Measurements from ENCODE around the gene ZNF415.
"Not testable (repeated sequence)": the region's sequence is repeated elsewhere in the genome, so short reads cannot be mapped to it uniquely, and the experiment has no call there.

The ZNF415 gene

GRCh38 chr19:53131085-53131590 lies 1.6 kb downstream of the ZNF415 start:
- Histone ChIP-seq H3K4me1 (ENCODE audit: insufficient read depth, low read length) (peaks cover 6% of the 10 kb centered on the region; the same call in 1 of the 2 replicates), H3K9ac (ENCODE audit: low read depth, low read length) (peak overlapping the region; percentile 85; the same call in 1 of the 2 replicates), H3K9me3 (ENCODE audit: control insufficient read depth, insufficient read depth, low read length) (no peaks in the 10 kb centered on the region), H3K36me3 (ENCODE audit: insufficient read depth, low read length) (no peaks in the 10 kb centered on the region)

GRCh38 chr19:53130506-53130905 lies 2.2 kb downstream of the ZNF415 start:
- Histone ChIP-seq H3K9ac (ENCODE audit: low read depth, low read length) (no peak overlapping the region), H3K9me3 (ENCODE audit: control insufficient read depth, insufficient read depth, low read length) (no peaks in the 10 kb centered on the region), H3K36me3 (ENCODE audit: insufficient read depth, low read length) (no peaks in the 10 kb centered on the region), H3K4me1 (ENCODE audit: insufficient read depth, low read length) (peaks cover 6% of the 10 kb centered on the region; the same call in 1 of the 2 replicates)

- H3K4me1 ChIP-seq (ENCODE audit: insufficient read depth, low read length); H3K9ac ChIP-seq (ENCODE audit: low read depth, low read length); H3K9me3 ChIP-seq (ENCODE audit: control insufficient read depth, insufficient read depth, low read length); H3K36me3 ChIP-seq (ENCODE audit: insufficient read depth, low read length): not testable (repeated sequence)
Measured at GRCh38 chr19:53126733-53127526, 5.8 kb downstream of the ZNF415 start.

GRCh38 chr19:53123400-53123799 lies 9.3 kb downstream of the ZNF415 start:
- no peaks in the 10 kb centered on the region for H3K36me3 ChIP-seq (ENCODE audit: insufficient read depth, low read length)

DNA sequence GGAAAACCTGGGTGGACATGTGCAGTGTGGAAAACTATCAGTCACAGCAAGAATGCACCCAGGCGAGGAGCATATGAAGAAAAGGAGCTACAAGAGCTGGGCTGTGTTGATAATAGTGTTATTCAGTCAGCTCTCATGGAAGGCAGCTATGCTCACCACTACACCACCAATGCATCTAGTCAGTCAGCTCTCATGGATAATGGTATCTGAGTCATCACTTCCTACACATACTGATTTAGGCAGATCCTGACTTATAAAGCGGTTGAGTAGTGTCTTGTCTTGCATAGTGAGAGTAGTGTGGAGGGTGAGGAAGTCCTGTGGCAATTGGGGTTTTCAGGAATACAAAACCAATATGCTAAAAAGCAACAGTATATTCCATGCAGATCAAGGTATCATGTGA lies 20.4 kb downstream of the ZNF415 start:
- Histone ChIP-seq H3K9me3 (ENCODE audit: control insufficient read depth, insufficient read depth, low read length) (no peaks in the 10 kb centered on the region), H3K9ac (ENCODE audit: low read depth, low read length) (no peak overlapping the region), H3K36me3 (ENCODE audit: insufficient read depth, low read length) (peaks cover 4% of the 10 kb centered on the region), H3K4me1 (ENCODE audit: insufficient read depth, low read length) (no peaks in the 10 kb centered on the region)

More at GRCh38 chr19:53123400-53123799, 9.3 kb downstream of the ZNF415 start:
- Histone ChIP-seq H3K9me3 (ENCODE audit: control insufficient read depth, insufficient read depth, low read length) (no peaks in the 10 kb centered on the region), H3K4me1 (ENCODE audit: insufficient read depth, low read length) (no peaks in the 10 kb centered on the region), H3K9ac (ENCODE audit: low read depth, low read length) (no peak overlapping the region)

GRCh38 chr19:53109527-53109926 lies 23.2 kb downstream of the ZNF415 start:
- H3K9me3 ChIP-seq (ENCODE audit: control insufficient read depth, insufficient read depth, low read length), result no peaks in the 10 kb centered on the region
- H3K4me1 ChIP-seq (ENCODE audit: insufficient read depth, low read length), result no peaks in the 10 kb centered on the region
- no peak overlapping the region for H3K9ac ChIP-seq (ENCODE audit: low read depth, low read length)
- H3K36me3 ChIP-seq (ENCODE audit: insufficient read depth, low read length), result peaks cover 4% of the 10 kb centered on the region

DNA sequence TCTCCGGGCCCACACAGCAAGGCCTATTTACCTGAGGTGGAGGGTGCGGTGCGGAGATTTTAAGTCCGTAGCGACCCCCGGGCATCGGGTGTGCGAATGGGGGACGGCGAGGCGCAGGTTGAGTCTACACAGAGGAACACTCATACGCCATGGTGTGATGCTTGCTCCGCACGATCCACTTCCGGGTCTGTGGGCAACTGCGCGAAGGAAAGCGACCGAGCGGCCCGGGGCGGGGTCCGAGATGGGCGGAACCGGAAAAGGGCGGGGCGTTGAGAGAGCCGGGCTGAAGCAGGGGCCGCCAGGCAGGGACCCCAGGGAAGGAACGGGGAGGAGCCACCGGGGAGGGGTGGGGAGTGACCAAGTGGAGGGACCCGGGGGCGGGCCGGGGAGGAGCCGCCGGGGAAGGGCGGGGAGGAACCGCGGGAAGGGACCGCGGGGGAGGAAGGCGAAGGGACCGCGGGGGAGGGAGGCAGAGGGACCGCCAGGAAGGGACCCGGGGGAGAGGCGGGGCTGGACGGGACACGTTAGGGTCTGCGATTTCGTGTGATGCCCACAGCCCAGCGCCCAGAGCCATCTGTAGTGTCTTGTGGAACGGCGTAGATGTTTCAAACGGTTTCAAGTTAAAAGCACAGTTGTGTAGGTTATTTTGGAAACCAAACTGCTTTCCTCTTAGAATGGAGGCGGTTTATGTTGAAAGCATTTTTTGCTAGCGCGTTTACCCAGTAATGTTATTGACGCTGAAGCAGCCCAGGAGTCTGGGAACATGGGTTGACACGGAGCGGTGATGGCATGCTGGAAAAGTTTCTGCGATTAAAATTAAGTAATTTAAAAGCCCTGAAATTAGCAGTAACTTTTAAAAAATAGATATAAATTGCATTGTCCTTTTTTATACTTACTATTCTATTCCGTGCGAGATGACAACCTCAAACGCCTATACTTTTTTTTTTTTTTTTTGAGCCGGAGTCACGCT lies 29.2 kb downstream of the ZNF415 start, which contains the start of gene ZNF160:
TSS of gene ZNF160 (minus strand) at position 189 of the 970 bp plus-strand sequence. CDS start 17,146 bp downstream, outside the sequence.
- Histone ChIP-seq H3K9ac (ENCODE audit: low read depth, low read length) (peak within 1 kb of the TSS; percentile 92), H3K9me3 (ENCODE audit: control insufficient read depth, insufficient read depth, low read length) (no peaks in the 10 kb centered on the region), H3K36me3 (ENCODE audit: insufficient read depth, low read length) (no peaks in the 10 kb centered on the region), H3K4me1 (ENCODE audit: insufficient read depth, low read length) (peaks cover 7% of the 10 kb centered on the region; the same call in 1 of the 2 replicates)

DNA sequence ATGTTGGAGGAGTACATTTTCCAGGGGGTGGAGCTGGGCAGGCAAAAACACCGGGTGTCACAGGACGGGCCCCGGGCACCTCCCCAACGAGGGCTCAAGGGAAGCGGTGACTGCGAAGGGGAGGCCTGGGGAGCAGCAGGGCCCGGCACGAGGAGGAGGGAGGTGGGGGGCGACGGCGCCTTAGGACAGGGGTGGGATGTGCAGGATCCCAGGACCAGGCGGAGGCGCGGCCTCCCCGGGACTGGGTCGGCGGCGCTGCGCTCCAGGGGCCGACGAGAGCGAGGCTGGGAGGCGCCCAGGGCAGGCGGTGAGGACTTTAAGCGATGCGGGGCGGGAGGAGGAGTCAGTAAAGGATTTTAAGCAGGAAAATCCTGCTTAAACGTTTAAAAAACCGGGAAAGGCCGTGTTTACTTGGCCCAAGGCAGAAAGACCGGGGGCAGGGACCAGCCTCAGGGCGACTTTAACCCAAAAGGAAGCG lies 29.9 kb downstream of the ZNF415 start:
- Histone ChIP-seq H3K36me3 (ENCODE audit: insufficient read depth, low read length) (no peaks in the 10 kb centered on the region), H3K9ac (ENCODE audit: low read depth, low read length) (peak overlapping the region; percentile 83), H3K4me1 (ENCODE audit: insufficient read depth, low read length) (peaks cover 7% of the 10 kb centered on the region; the same call in 1 of the 2 replicates), H3K9me3 (ENCODE audit: control insufficient read depth, insufficient read depth, low read length) (no peaks in the 10 kb centered on the region)

- H3K9ac ChIP-seq (ENCODE audit: low read depth, low read length), result peak overlapping the region; percentile 83
- H3K9me3 ChIP-seq (ENCODE audit: control insufficient read depth, insufficient read depth, low read length), result no peaks in the 10 kb centered on the region
- H3K36me3 ChIP-seq (ENCODE audit: insufficient read depth, low read length), result no peaks in the 10 kb centered on the region
- H3K4me1 ChIP-seq (ENCODE audit: insufficient read depth, low read length), result peaks cover 7% of the 10 kb centered on the region; the same call in 1 of the 2 replicates
Measured at GRCh38 chr19:53102206-53102755, 30.4 kb downstream of the ZNF415 start.

DNA sequence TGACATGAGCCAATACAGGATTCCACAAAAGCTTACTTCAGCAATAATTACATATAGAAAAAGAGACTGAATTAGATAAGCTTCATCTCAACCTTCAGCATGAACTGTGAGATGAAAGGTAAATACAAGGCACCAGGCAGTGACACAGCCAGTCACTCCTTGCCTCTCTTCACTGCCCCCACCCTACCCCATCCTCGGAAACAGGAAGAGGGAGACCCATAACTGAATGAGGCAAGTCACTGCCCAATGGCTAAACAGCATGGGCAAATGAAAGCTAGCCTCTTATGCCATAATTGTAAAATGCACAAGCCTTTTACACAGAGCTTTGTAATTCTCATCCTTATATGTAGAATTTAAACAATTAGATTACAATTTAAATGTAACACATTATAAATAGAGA lies 31.2 kb downstream of the ZNF415 start:
- no peaks in the 10 kb centered on the region for H3K36me3 ChIP-seq (ENCODE audit: insufficient read depth, low read length)
- peaks cover 7% of the 10 kb centered on the region; the same call in 1 of the 2 replicates for H3K4me1 ChIP-seq (ENCODE audit: insufficient read depth, low read length)
- H3K9me3 ChIP-seq (ENCODE audit: control insufficient read depth, insufficient read depth, low read length), result no peaks in the 10 kb centered on the region
- H3K9ac ChIP-seq (ENCODE audit: low read depth, low read length), result peak overlapping the region; percentile 83; the same call in 1 of the 2 replicates

- peaks cover 10% of the 10 kb centered on the region; the same call in 1 of the 2 replicates for H3K4me1 ChIP-seq (ENCODE audit: insufficient read depth, low read length)
- H3K9me3 ChIP-seq (ENCODE audit: control insufficient read depth, insufficient read depth, low read length); H3K36me3 ChIP-seq (ENCODE audit: insufficient read depth, low read length); H3K9ac ChIP-seq (ENCODE audit: low read depth, low read length): not testable (repeated sequence)
Measured at GRCh38 chr19:53098570-53098969, 34.1 kb downstream of the ZNF415 start.

DNA sequence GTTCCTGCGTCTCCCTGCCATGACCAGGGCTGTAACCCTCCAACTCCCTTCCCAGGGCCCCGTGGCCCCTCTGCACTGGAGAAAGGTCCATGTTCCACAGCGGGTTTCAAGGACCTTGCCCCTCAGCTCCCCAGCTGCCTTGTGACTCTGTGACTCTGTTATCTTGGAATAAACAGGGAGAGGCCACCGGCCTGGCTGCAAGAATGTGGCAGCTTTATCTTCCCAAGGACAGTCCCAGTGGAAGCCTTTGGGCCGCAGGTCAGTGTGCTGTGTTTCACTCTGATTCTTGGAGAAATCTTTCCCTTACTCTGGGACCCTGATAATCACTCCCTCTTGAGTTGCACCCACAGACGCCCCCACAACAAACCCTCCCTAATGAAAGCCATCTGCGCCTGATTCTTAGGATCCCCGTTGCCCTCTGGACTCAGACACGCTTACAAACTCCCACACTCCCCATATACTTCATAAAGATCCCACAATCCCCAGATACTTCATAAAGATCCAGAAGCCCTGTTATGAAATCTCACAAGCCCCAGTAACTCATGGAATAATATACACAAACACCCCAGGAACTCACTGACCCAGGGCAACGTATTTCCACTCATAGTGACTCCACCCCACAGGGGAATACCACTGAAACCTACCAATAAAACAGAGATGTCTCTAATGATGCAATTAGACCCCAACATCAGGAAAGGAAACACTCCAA lies 35.6 kb downstream of the ZNF415 start:
- not testable (repeated sequence) for H3K36me3 ChIP-seq (ENCODE audit: insufficient read depth, low read length); H3K9me3 ChIP-seq (ENCODE audit: control insufficient read depth, insufficient read depth, low read length); H3K9ac ChIP-seq (ENCODE audit: low read depth, low read length)
- peaks cover 10% of the 10 kb centered on the region; the same call in 1 of the 2 replicates for H3K4me1 ChIP-seq (ENCODE audit: insufficient read depth, low read length)

- not testable (repeated sequence) for H3K36me3 ChIP-seq (ENCODE audit: insufficient read depth, low read length); H3K9ac ChIP-seq (ENCODE audit: low read depth, low read length); H3K4me1 ChIP-seq (ENCODE audit: insufficient read depth, low read length); H3K9me3 ChIP-seq (ENCODE audit: control insufficient read depth, insufficient read depth, low read length)
Measured at GRCh38 chr19:53096579-53096978, 36.1 kb downstream of the ZNF415 start.
